H1 (cell line): ENCODE data around the gene HDAC9.

Experiments
- EP300 ChIP-seq, 2 experiments: IDR thresholded peaks; 1 replicate in 1 of 2; 2 replicates in 1 of 2; pipeline ENCODE4 v1.6.1; 2011 to 2012; ENCODE audit warnings: low read depth in 2 of 2, low read length in 2 of 2, mild to moderate bottlenecking in 2 of 2, borderline replicate concordance in 1 of 2, inconsistent platforms in 1 of 2, moderate library complexity in 1 of 2
- FOSL1 ChIP-seq: IDR thresholded peaks from 2 replicates; pipeline ENCODE4 v1.6.1; 2011; ENCODE audit warnings: mild to moderate bottlenecking, low read depth, low read length, moderate library complexity; ENCODE audit not compliant: insufficient read depth
- GABPA ChIP-seq: IDR thresholded peaks from 2 replicates; pipeline ENCODE4 v1.6.1; 2011; ENCODE audit warnings: mild to moderate bottlenecking, low read length, moderate library complexity, borderline replicate concordance; ENCODE audit not compliant: insufficient read depth
- JUND ChIP-seq: IDR thresholded peaks from 2 replicates; pipeline ENCODE4 v1.6.1; 2011; ENCODE audit warnings: mild to moderate bottlenecking, improper control_type of control experiment, low read length
- RAD21 ChIP-seq, 2 experiments: IDR thresholded peaks in 1 of 2; conservative IDR thresholded peaks in 1 of 2; 2 replicates each; pipeline ENCODE4 v1.6.1; 2011; ENCODE audit warnings: low read depth in 2 of 2, low read length in 2 of 2, improper control_type of control experiment in 1 of 2, inconsistent platforms in 1 of 2, mild to moderate bottlenecking in 1 of 2, moderate library complexity in 1 of 2
- SIN3A ChIP-seq, 2 experiments: IDR thresholded peaks in 1 of 2; conservative IDR thresholded peaks in 1 of 2; 2 replicates each; pipeline ENCODE4 v1.6.1; 2011 to 2012; ENCODE audit warnings: low read length in 2 of 2, improper control_type of control experiment in 1 of 2, low read depth in 1 of 2, mild to moderate bottlenecking in 1 of 2
- TAF1 ChIP-seq: IDR thresholded peaks from 2 replicates; pipeline ENCODE4 v1.6.1; 2011; ENCODE audit warnings: mild to moderate bottlenecking, low read depth, low read length
- YY1 ChIP-seq: IDR thresholded peaks from 2 replicates; pipeline ENCODE4 v1.6.1; 2011; ENCODE audit warnings: low read depth, mild to moderate bottlenecking, low read length
- TF ChIP-seq, protein P1 (sequence below), 3 experiments: IDR thresholded peaks; 1 replicate in 2 of 3; 2 replicates in 1 of 3; pipeline versions ENCODE4 v1.5.1 to v1.6.1; 2011; ENCODE audit warnings: low read length in 3 of 3, mild to moderate bottlenecking in 3 of 3, inconsistent platforms in 2 of 3, low read depth in 1 of 3, moderate library complexity in 1 of 3; ENCODE audit not compliant: insufficient read depth in 1 of 3; ENCODE audit errors: control extremely low read depth in 1 of 3
- TF ChIP-seq, protein P2 (sequence below): IDR thresholded peaks from 2 replicates; pipeline ENCODE4 v1.6.1; 2012; ENCODE audit warnings: inconsistent platforms
- TF ChIP-seq, protein P3 (sequence below): IDR thresholded peaks from 2 replicates; pipeline ENCODE4 v1.6.1; 2011; ENCODE audit warnings: low read length, improper control_type of control experiment

DNA sequence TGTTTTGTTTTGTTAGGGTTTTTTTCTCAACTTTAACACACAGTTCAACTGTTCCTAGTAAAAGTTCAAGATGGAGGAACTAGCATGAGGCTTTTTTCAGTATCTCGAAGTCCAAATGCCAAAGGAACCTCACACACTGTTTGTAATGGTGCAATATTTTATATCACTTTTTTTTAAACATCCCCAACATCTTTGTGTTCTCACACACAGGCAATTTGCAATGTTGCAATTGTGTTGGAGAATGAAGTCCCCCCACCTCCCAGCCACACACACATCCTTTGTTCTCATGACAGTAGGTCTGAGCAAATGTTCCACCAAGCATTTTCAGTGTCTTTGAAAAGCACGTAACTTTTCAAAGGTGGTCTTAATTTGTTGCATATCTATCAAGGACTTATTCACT, 501.0 kb downstream of the HDAC9 start:
- TF ChIP-seq, protein P1, sequence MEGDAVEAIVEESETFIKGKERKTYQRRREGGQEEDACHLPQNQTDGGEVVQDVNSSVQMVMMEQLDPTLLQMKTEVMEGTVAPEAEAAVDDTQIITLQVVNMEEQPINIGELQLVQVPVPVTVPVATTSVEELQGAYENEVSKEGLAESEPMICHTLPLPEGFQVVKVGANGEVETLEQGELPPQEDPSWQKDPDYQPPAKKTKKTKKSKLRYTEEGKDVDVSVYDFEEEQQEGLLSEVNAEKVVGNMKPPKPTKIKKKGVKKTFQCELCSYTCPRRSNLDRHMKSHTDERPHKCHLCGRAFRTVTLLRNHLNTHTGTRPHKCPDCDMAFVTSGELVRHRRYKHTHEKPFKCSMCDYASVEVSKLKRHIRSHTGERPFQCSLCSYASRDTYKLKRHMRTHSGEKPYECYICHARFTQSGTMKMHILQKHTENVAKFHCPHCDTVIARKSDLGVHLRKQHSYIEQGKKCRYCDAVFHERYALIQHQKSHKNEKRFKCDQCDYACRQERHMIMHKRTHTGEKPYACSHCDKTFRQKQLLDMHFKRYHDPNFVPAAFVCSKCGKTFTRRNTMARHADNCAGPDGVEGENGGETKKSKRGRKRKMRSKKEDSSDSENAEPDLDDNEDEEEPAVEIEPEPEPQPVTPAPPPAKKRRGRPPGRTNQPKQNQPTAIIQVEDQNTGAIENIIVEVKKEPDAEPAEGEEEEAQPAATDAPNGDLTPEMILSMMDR (IDR thresholded peaks at IDR 0.05; ENCODE audit: control extremely low read depth in 1 of 3, insufficient read depth in 1 of 3, low read depth in 1 of 3, low read length in 3 of 3), result no peak
- TF ChIP-seq FOSL1, result no peak
- no peak for TF ChIP-seq YY1
- TF ChIP-seq, protein P2, sequence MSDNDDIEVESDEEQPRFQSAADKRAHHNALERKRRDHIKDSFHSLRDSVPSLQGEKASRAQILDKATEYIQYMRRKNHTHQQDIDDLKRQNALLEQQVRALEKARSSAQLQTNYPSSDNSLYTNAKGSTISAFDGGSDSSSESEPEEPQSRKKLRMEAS, result no peak
- TF ChIP-seq TAF1, result no peak
- TF ChIP-seq GABPA, result no peak
- TF ChIP-seq SIN3A (conservative IDR thresholded peaks at IDR 0.05 in 1 of 2, IDR thresholded peaks at IDR 0.05 in 1 of 2; ENCODE audit: low read depth in 1 of 2, low read length in 2 of 2), result no peak
- TF ChIP-seq RAD21 (IDR thresholded peaks at IDR 0.05 in 1 of 2, conservative IDR thresholded peaks at IDR 0.05 in 1 of 2; ENCODE audit: low read depth in 2 of 2, low read length in 2 of 2), result no peak
- no peak for TF ChIP-seq JUND
- TF ChIP-seq, protein P3, sequence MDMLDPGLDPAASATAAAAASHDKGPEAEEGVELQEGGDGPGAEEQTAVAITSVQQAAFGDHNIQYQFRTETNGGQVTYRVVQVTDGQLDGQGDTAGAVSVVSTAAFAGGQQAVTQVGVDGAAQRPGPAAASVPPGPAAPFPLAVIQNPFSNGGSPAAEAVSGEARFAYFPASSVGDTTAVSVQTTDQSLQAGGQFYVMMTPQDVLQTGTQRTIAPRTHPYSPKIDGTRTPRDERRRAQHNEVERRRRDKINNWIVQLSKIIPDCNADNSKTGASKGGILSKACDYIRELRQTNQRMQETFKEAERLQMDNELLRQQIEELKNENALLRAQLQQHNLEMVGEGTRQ, result no peak
- no peak for TF ChIP-seq EP300 (IDR thresholded peaks at IDR 0.05; ENCODE audit: borderline replicate concordance in 1 of 2, low read depth in 2 of 2, low read length in 2 of 2)
